Measurements from ENCODE around the gene KIRREL3.

The KIRREL3 gene

GRCh38 chr11:126406368-126406767 is 594.2 kb downstream of the KIRREL3 start:
- Histone ChIP-seq H3K27ac (ENCODE audit: low read depth, low read length) (no peak overlapping the region), H3K27me3 (ENCODE audit: low read length) (no peaks in the 10 kb centered on the region), H3K9ac (ENCODE audit: low read length) (no peak overlapping the region), H3K79me2 (ENCODE audit: insufficient read depth, low read length) (no peaks in the 10 kb centered on the region), H3K9me2 (replicated peaks; ENCODE audit: insufficient read depth, low read length) (no peaks in the 10 kb centered on the region), H3K4me3 (ENCODE audit: insufficient read depth, low read length, poor library complexity, severe bottlenecking) (no peak overlapping the region), H3F3A (ENCODE audit: insufficient read depth) (no peaks in the 10 kb centered on the region), H3K4me2 (ENCODE audit: low read depth, low read length, poor library complexity, severe bottlenecking) (no peak overlapping the region), H3K9me3 (ENCODE audit: insufficient read depth, low read length) (no peaks in the 10 kb centered on the region), H2AFZ (ENCODE audit: low read depth, low read length, severe bottlenecking) (no peak overlapping the region), H4K20me1 (ENCODE audit: low read depth, low read length) (no peaks in the 10 kb centered on the region), H3K36me3 (ENCODE audit: low read length) (no peaks in the 10 kb centered on the region)
- TF ChIP-seq CTCF (IDR thresholded peaks at IDR 0.05; ENCODE audit: insufficient read depth, low read length, poor library complexity, severe bottlenecking) (no peak), EZH2phosphoT487 (conservative IDR thresholded peaks at IDR 0.05; ENCODE audit: low read length) (no peak)

GRCh38 chr11:126405906-126406305 is 594.7 kb downstream of the KIRREL3 start:
- Histone ChIP-seq H3K36me3 (ENCODE audit: low read length) (no peaks in the 10 kb centered on the region), H3K9ac (ENCODE audit: low read length) (no peak overlapping the region), H3K27ac (ENCODE audit: low read depth, low read length) (no peak overlapping the region)

GRCh38 chr11:126405374-126405773 is 595.2 kb downstream of the KIRREL3 start:
- Histone ChIP-seq H2AFZ (ENCODE audit: low read depth, low read length, severe bottlenecking) (no peak overlapping the region), H3K4me2 (ENCODE audit: low read depth, low read length, poor library complexity, severe bottlenecking) (no peak overlapping the region), H3K36me3 (ENCODE audit: low read length) (no peaks in the 10 kb centered on the region), H3K4me3 (ENCODE audit: insufficient read depth, low read length, poor library complexity, severe bottlenecking) (no peak overlapping the region), H3F3A (ENCODE audit: insufficient read depth) (no peaks in the 10 kb centered on the region), H3K9me2 (replicated peaks; ENCODE audit: insufficient read depth, low read length) (no peaks in the 10 kb centered on the region), H3K27ac (ENCODE audit: low read depth, low read length) (no peak overlapping the region), H3K9me3 (ENCODE audit: insufficient read depth, low read length) (no peaks in the 10 kb centered on the region), H4K20me1 (ENCODE audit: low read depth, low read length) (no peaks in the 10 kb centered on the region), H3K27me3 (ENCODE audit: low read length) (no peaks in the 10 kb centered on the region), H3K79me2 (ENCODE audit: insufficient read depth, low read length) (no peaks in the 10 kb centered on the region), H3K9ac (ENCODE audit: low read length) (no peak overlapping the region)
- TF ChIP-seq CTCF (IDR thresholded peaks at IDR 0.05; ENCODE audit: insufficient read depth, low read length, poor library complexity, severe bottlenecking) (no peak), EZH2phosphoT487 (conservative IDR thresholded peaks at IDR 0.05; ENCODE audit: low read length) (no peak)

More at GRCh38 chr11:126405906-126406305, 594.7 kb downstream of the KIRREL3 start:
- H3F3A ChIP-seq (ENCODE audit: insufficient read depth): no peaks in the 10 kb centered on the region
- TF ChIP-seq EZH2phosphoT487 (conservative IDR thresholded peaks at IDR 0.05; ENCODE audit: low read length) (no peak), CTCF (IDR thresholded peaks at IDR 0.05; ENCODE audit: insufficient read depth, low read length, poor library complexity, severe bottlenecking) (no peak)
- H2AFZ ChIP-seq (ENCODE audit: low read depth, low read length, severe bottlenecking): no peak overlapping the region
- no peaks in the 10 kb centered on the region for H3K9me3 ChIP-seq (ENCODE audit: insufficient read depth, low read length)
- H3K4me3 ChIP-seq (ENCODE audit: insufficient read depth, low read length, poor library complexity, severe bottlenecking): no peak overlapping the region
- no peaks in the 10 kb centered on the region for H3K27me3 ChIP-seq (ENCODE audit: low read length)
- H4K20me1 ChIP-seq (ENCODE audit: low read depth, low read length): no peaks in the 10 kb centered on the region
- no peaks in the 10 kb centered on the region for H3K9me2 ChIP-seq (replicated peaks; ENCODE audit: insufficient read depth, low read length)
- no peak overlapping the region for H3K4me2 ChIP-seq (ENCODE audit: low read depth, low read length, poor library complexity, severe bottlenecking)
- no peaks in the 10 kb centered on the region for H3K79me2 ChIP-seq (ENCODE audit: insufficient read depth, low read length)

Measured in SU-DHL-6 (cell line).